Spinal cord (tissue), 10 donors: Measurements from ENCODE around the gene ALKBH4. TPM values are rescaled to one million over a fixed set of nuclear protein-coding genes. Genes with fewer than 3 reads are reported as not detected.
"Not testable (repeated sequence)": the region's sequence is repeated elsewhere in the genome, so short reads cannot be mapped to it uniquely, and the experiment has no call there.

Experiments
- DNase-seq, 6 donors: peaks; one replicate each; pipeline versions ENCODE4 v3.0.0 to v3.0.0-alpha.2; 2013 to 2015; ENCODE audit warnings: low spot score in 6 of 6, low read depth in 4 of 6
- H3K27ac ChIP-seq: one replicate; pipeline ENCODE4 v1.5.1; 2013; ENCODE audit warnings: low read depth, low read length, control low read depth
- H3K27me3 ChIP-seq: one replicate; pipeline ENCODE4 v1.6.1; 2013; ENCODE audit warnings: low read length; ENCODE audit not compliant: control insufficient read depth, insufficient read depth
- H3K36me3 ChIP-seq: one replicate; pipeline ENCODE4 v1.6.1; 2013; ENCODE audit warnings: low read length; ENCODE audit not compliant: control insufficient read depth, insufficient read depth
- H3K4me1 ChIP-seq: one replicate; pipeline ENCODE4 v1.6.1; 2013; ENCODE audit warnings: low read length; ENCODE audit not compliant: control insufficient read depth, insufficient read depth
- H3K4me3 ChIP-seq: one replicate; pipeline ENCODE4 v1.5.1; 2013; ENCODE audit warnings: low read depth, low read length, control low read depth
- H3K9me3 ChIP-seq: one replicate; pipeline ENCODE4 v1.6.1; 2013; ENCODE audit warnings: low read length; ENCODE audit not compliant: control insufficient read depth, insufficient read depth
- WGBS: methylation state at CpG from one replicate; pipeline ENCODE4 v1.1.5; 2013; ENCODE audit warnings: missing lambda C conversion rate; ENCODE audit not compliant: insufficient coverage; 5-methylcytosine and 5-hydroxymethylcytosine counted together
- polyA plus RNA-seq, 2 donors: library from polyadenylated mRNA; unstranded; fragments of 120-200 nt; gene quantifications; one replicate each; pipeline ENCODE4 v1.2.1, GENCODE V29; 2013; ENCODE audit not compliant: insufficient read length in 2 of 2
- total RNA-seq, 2 donors: library from RNA; depleted of rRNA in 1 of 2; stranded (reverse); fragments of 120-200 nt in 1 of 2; fragments of >200 nt in 1 of 2; gene quantifications; one replicate each; pipeline versions ENCODE4 v1.2.3 to v1.2.4, GENCODE V29; 2013 to 2014
- donor health status: healthy.

ALKBH4 gene
- total and polyA plus RNA-seq, 4 donors, result 9.6 to 20.5 (median 18.7) TPM

DNA sequence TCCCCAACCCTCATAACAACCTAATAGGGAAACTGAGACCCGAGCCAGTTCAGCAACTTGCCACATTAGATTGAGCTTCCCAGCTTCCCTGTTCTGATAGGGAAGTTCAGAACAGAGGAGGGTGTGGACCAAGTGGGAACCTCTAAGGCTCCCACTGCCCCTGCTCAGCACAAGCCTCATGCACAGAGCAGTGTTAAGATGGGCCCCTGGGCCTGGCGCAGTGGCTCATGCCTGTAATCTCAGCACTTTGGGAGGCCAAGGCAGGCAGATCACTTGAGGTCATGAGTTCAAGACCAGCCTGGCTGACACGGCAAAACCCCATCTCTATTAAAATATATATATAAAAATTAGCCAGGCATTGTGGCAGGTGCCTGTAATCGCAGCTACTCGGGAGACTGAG, 32.6 kb upstream of the ALKBH4 start:
- H3K9me3 ChIP-seq, H3K4me1 ChIP-seq, DNase-seq, H3K27me3 ChIP-seq, H3K27ac ChIP-seq, H3K36me3 ChIP-seq, H3K4me3 ChIP-seq: not testable (repeated sequence)
- WGBS, result no CpG with 5 or more reads among the region's 5 CpGs

GRCh38 chr7:102496861-102497260, 32.2 kb upstream of the ALKBH4 start:
- no CpG with 5 or more reads among the region's 10 CpGs for WGBS
- H3K4me3 ChIP-seq, H3K4me1 ChIP-seq, H3K9me3 ChIP-seq, H3K36me3 ChIP-seq, H3K27me3 ChIP-seq, H3K27ac ChIP-seq: not testable (repeated sequence)
- DNase-seq, result peak in 1 of 6 donors; percentile 0

- not testable (repeated sequence) for H3K4me3 ChIP-seq, H3K9me3 ChIP-seq, DNase-seq, H3K4me1 ChIP-seq, H3K27ac ChIP-seq, H3K27me3 ChIP-seq, H3K36me3 ChIP-seq
- no CpG with 5 or more reads among the region's 67 CpGs for WGBS
Observed at GRCh38 chr7:102494473-102495149, 29.9 kb upstream of the ALKBH4 start.

GRCh38 chr7:102494026-102494425, 29.4 kb upstream of the ALKBH4 start:
- not testable (repeated sequence) for DNase-seq, H3K27ac ChIP-seq
- no CpG with 5 or more reads among the region's 15 CpGs for WGBS

GRCh38 chr7:102493220-102493935, 28.7 kb upstream of the ALKBH4 start:
- DNase-seq, H3K4me3 ChIP-seq, H3K9me3 ChIP-seq, H3K4me1 ChIP-seq, H3K27me3 ChIP-seq, H3K36me3 ChIP-seq, H3K27ac ChIP-seq: not testable (repeated sequence)
- no CpG with 5 or more reads among the region's 33 CpGs for WGBS

More at GRCh38 chr7:102494026-102494425, 29.4 kb upstream of the ALKBH4 start:
- not testable (repeated sequence) for H3K4me1 ChIP-seq, H3K27me3 ChIP-seq, H3K36me3 ChIP-seq, H3K9me3 ChIP-seq, H3K4me3 ChIP-seq

DNA sequence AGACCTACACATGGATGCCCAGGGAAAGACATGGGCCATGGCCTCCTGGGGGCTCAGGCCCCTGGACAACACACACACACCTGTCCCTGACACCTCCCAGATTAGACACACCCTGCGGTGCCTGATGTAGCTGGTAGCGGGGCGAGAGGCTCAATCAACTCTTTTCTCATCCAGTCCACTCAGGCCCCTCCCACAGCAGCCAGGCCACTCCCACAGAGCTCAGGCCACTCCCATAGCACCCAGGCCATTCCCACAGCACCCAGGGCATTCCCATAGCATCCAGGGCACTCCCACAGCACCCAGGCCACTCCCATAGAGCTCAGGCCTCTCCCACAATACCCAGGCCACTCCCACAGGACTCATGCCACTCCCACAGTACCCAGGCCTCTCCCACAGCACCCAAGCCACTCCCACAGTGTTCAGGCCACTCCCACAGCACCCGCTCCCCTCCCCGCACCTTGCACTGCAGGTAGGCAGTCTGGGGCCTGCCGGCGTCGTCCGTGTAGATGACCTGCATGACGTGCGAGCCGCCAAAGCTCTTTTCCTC, 25.9 kb upstream of the ALKBH4 start:
- DNase-seq, H3K27me3 ChIP-seq, H3K4me1 ChIP-seq, H3K27ac ChIP-seq, H3K4me3 ChIP-seq, H3K36me3 ChIP-seq, H3K9me3 ChIP-seq: not testable (repeated sequence)
- WGBS, result no CpG with 5 or more reads among the region's 12 CpGs

- no CpG with 5 or more reads among the region's 5 CpGs for WGBS
- H3K4me3 ChIP-seq, DNase-seq, H3K4me1 ChIP-seq, H3K9me3 ChIP-seq, H3K27me3 ChIP-seq, H3K27ac ChIP-seq, H3K36me3 ChIP-seq: not testable (repeated sequence)
Observed at GRCh38 chr7:102484317-102484716, 19.7 kb upstream of the ALKBH4 start.

- H3K9me3 ChIP-seq, DNase-seq, H3K4me3 ChIP-seq, H3K27me3 ChIP-seq, H3K36me3 ChIP-seq, H3K4me1 ChIP-seq, H3K27ac ChIP-seq: not testable (repeated sequence)
- WGBS, result no CpG with 5 or more reads among the region's 10 CpGs
Observed at GRCh38 chr7:102481962-102482361, 17.3 kb upstream of the ALKBH4 start.

- not testable (repeated sequence) for H3K4me3 ChIP-seq, H3K27ac ChIP-seq, H3K27me3 ChIP-seq
Observed at GRCh38 chr7:102479982-102480637, 15.4 kb upstream of the ALKBH4 start.

More at GRCh38 chr7:102479982-102480637, 15.4 kb upstream of the ALKBH4 start:
- H3K36me3 ChIP-seq, DNase-seq, H3K4me1 ChIP-seq, H3K9me3 ChIP-seq: not testable (repeated sequence)
- no CpG with 5 or more reads among the region's 11 CpGs for WGBS
